Esophagus squamous epithelium (tissue), 5 donors: ENCODE data around the gene NSD2. TPM values are rescaled to one million over a fixed set of nuclear protein-coding genes. Genes with fewer than 3 reads are reported as not detected.
"Not testable (repeated sequence)": the region's sequence is repeated elsewhere in the genome, so short reads cannot be mapped to it uniquely, and the experiment has no call there.

Experiments used
- DNase-seq: peaks from one replicate; lab custom pipeline; 2025; lab: John Stamatoyannopoulos, UW
- H3K27ac ChIP-seq, 4 donors: fragments of 200-600 bp; sonication (generic); one replicate each; pipeline ENCODE4 v1.5.1; 2016 to 2019; ENCODE audit warnings: mild to moderate bottlenecking in 1 of 4
- H3K27me3 ChIP-seq, 4 donors: fragments of 200-600 bp; sonication (generic); 1 replicate in 3 of 4; 2 replicates in 1 of 4; pipeline versions ENCODE4 v1.5.1 to v1.6.0; 2017 to 2021; ENCODE audit warnings: antibody characterized with exemption in 1 of 4
- H3K36me3 ChIP-seq, 3 donors: fragments of 200-600 bp; sonication (generic); one replicate each; pipeline ENCODE4 v1.5.1; 2016 to 2019
- H3K4me1 ChIP-seq, 3 donors: fragments of 200-600 bp; sonication (generic); one replicate each; pipeline ENCODE4 v1.5.1; 2017 to 2019
- H3K4me3 ChIP-seq, 4 donors: fragments of 200-600 bp; sonication (generic); 1 replicate in 3 of 4; 2 replicates in 1 of 4; pipeline ENCODE4 v1.5.1; 2016 to 2019; ENCODE audit warnings: mild to moderate bottlenecking in 2 of 4, moderate library complexity in 1 of 4
- H3K9me3 ChIP-seq, 3 donors: fragments of 200-600 bp; sonication (generic); one replicate each; pipeline ENCODE4 v1.5.1; 2016 to 2019
- POLR2A ChIP-seq, 4 donors: fragments of 450-650 bp; IDR thresholded peaks; one replicate each; pipeline ENCODE4 v1.6.1; 2017; ENCODE audit warnings: antibody characterized with exemption in 4 of 4, mild to moderate bottlenecking in 4 of 4, moderate library complexity in 3 of 4
- WGBS, 2 donors: methylation state at CpG; one replicate each; pipeline ENCODE4 v1.1.5; 2018; 5-methylcytosine and 5-hydroxymethylcytosine counted together
- intact Hi-C: fragments of 100-400 bp; cut with DNase I; formaldehyde crosslinking; loops from one replicate; pipeline ENCODE4 v1.15.0; 2022
- small RNA-seq, 4 donors: library from RNA; depleted of rRNA; stranded (forward); fragments of <200 nt; gene quantifications; one replicate each; pipeline ENCODE3, GENCODE V24; 2016
- total RNA-seq, 4 donors: library from RNA; depleted of rRNA; stranded (reverse); fragments of >200 nt; gene quantifications; one replicate each; pipeline ENCODE4 v1.1.0, GENCODE V29; 2016
- TF ChIP-seq, protein P1 (sequence below), 6 experiments: fragments of 450-650 bp in 4 of 6; fragments of 200-600 bp in 2 of 6; sonication (generic) in 2 of 6; IDR thresholded peaks; one replicate each; pipeline ENCODE4 v1.5.1; 2016 to 2019; ENCODE audit warnings: antibody characterized with exemption in 6 of 6, mild to moderate bottlenecking in 4 of 6, moderate library complexity in 4 of 6
- donor health status: DM: yes; HTN: yes; CAD: no.

Gene NSD2
- total RNA-seq, 4 donors from 2014 or later = 31.9 to 36.4 (median 34.5) TPM

DNA sequence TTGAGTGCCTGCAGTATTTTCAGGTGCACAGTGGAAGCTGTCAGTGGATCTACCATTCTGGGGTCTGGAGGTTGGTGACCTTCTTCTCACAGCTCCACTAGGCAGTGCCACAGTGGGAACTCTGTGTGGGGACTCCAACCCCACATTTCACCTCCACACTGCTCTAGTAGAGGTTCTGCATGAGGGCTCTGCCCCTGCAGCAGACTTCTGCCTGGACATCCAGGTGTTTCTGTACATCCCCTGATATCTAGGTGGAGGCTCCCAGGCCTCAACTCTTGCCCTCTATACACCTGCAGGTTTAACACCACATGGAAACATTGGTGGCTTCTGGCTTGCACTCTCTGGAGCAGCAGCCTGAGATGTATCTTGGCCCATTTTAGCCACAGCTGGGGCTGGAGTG, 154.6 kb downstream of the NSD2 start:
- DNase-seq = no peak
- no peak overlapping the region for H3K27ac ChIP-seq
- no peaks in the 10 kb centered on the region for H3K9me3 ChIP-seq
- H3K36me3 ChIP-seq = no peaks in the 10 kb centered on the region
- H3K4me3 ChIP-seq = no peak overlapping the region
- intact Hi-C loops = no loop called here
- no peaks in the 10 kb centered on the region for H3K4me1 ChIP-seq
- H3K27me3 ChIP-seq = peaks cover 0 to 52% (median 0%) of the 10 kb centered on the region in 4 donors
- TF ChIP-seq, protein P1, sequence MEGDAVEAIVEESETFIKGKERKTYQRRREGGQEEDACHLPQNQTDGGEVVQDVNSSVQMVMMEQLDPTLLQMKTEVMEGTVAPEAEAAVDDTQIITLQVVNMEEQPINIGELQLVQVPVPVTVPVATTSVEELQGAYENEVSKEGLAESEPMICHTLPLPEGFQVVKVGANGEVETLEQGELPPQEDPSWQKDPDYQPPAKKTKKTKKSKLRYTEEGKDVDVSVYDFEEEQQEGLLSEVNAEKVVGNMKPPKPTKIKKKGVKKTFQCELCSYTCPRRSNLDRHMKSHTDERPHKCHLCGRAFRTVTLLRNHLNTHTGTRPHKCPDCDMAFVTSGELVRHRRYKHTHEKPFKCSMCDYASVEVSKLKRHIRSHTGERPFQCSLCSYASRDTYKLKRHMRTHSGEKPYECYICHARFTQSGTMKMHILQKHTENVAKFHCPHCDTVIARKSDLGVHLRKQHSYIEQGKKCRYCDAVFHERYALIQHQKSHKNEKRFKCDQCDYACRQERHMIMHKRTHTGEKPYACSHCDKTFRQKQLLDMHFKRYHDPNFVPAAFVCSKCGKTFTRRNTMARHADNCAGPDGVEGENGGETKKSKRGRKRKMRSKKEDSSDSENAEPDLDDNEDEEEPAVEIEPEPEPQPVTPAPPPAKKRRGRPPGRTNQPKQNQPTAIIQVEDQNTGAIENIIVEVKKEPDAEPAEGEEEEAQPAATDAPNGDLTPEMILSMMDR (IDR thresholded peaks at IDR 0.05) = no peak
- no peak for TF ChIP-seq POLR2A (IDR thresholded peaks at IDR 0.05)

DNA sequence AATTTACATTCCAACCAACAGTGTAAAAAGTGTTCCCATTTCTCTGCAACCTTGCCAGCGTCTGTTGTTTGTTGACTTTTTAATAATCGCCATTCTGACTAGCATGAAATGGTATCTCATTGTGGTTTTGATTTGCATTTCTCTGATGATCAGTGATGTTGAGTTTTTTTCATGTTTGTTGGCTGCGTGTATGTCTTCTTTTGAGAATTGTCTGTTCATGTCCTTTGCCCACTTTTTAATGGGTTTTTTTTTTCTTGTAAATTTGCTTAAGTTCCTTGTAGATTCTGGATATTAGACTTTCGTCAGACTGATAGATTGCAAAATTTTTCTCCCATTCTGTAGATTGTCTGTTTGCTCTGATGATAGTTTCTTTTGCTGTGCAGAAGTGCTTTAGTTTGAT, 155.9 kb downstream of the NSD2 start:
- H3K36me3 ChIP-seq, H3K9me3 ChIP-seq, DNase-seq, intact Hi-C loops, H3K4me3 ChIP-seq, H3K4me1 ChIP-seq, H3K27ac ChIP-seq: not testable (repeated sequence)
- H3K27me3 ChIP-seq = peaks cover 0 to 44% (median 0%) of the 10 kb centered on the region in 4 donors
- 76 to 77% methylated on average over 4 of the region's 4 CpGs for WGBS, 2 donors

DNA sequence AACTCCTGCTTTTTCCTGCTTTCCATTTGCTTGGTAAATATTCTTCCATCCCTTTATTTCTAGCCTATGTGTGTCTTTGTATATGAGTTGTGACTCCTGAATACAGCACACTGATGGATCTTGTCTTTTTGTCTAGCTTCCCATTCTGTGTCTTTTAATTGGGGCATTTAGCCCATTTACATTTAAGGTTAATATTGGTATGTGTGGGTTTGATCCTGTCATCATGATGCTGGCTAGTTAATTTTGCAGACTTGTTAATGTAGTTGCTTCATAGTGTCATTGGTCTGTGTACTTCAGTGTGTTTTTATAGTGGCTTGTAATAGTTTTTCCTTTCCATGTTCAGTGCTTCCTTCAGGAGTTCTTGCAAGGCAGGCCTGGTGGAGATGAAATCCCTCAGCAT, 160.0 kb downstream of the NSD2 start:
- H3K4me1 ChIP-seq, H3K9me3 ChIP-seq, H3K27ac ChIP-seq, H3K4me3 ChIP-seq, H3K36me3 ChIP-seq, intact Hi-C loops, DNase-seq: not testable (repeated sequence)
- peaks cover 0 to 59% (median 0%) of the 10 kb centered on the region in 4 donors for H3K27me3 ChIP-seq

Small RNA genes lying within 50 kb of the gene (small RNA-seq; reads per million reads assigned to genes)
- 153 to 370 (median 299) reads per million in 4 donors for gene SCARNA22

Other genes starting within 250 kb of the NSD2 start
- 1 to 10 TPM in 1 of 4 donors, under 1 TPM in 3; 0.22 to 2.5 (median 0.47) TPM for gene FAM53A, start 187.1 kb upstream of the NSD2 start, total RNA-seq
- 10 to 100 TPM; 32.4 to 60.1 (median 48.6) TPM for gene SLBP, start 159.1 kb upstream of the NSD2 start, total RNA-seq
- 10 to 100 TPM; 30.4 to 47.5 (median 38.3) TPM for gene TMEM129, start 150.1 kb upstream of the NSD2 start, total RNA-seq
- gene TACC3, start 149.9 kb upstream of the NSD2 start, total RNA-seq = 10 to 100 TPM; 14.9 to 41.3 (median 19.6) TPM
- gene FGFR3, start 78.1 kb upstream of the NSD2 start, total RNA-seq = 100 to 1,000 TPM; 175 to 307 (median 223) TPM
- gene LETM1, start 15.2 kb upstream of the NSD2 start, total RNA-seq = 10 to 100 TPM; 40.6 to 85.6 (median 72.8) TPM
- 10 to 100 TPM; 23.1 to 36.8 (median 25.0) TPM for gene NELFA, start 137.6 kb downstream of the NSD2 start, total RNA-seq
- under 1 TPM in 1 of 4 donors, not detected in 3; under 0.01 TPM for gene NAT8L, start 187.9 kb downstream of the NSD2 start, total RNA-seq